Ureter (tissue), 1 donor: ENCODE results near the gene HMGCLL1. TPM values are rescaled to one million over a fixed set of nuclear protein-coding genes. Genes with fewer than 3 reads are reported as not detected.

ENCODE experiments used
- DNase-seq: peaks from one replicate; pipeline ENCODE4 v3.0.0-alpha.2; 2020; ENCODE audit warnings: low spot score
- total RNA-seq: library from RNA; stranded (reverse); gene quantifications from one replicate; pipeline ENCODE4 v1.2.4, GENCODE V29; 2023
- donor health status: DM: yes; HTN: yes; CAD: no.

The HMGCLL1 gene
- total RNA-seq, 1 donor from 2014 or later: 0.57 TPM

DNA sequence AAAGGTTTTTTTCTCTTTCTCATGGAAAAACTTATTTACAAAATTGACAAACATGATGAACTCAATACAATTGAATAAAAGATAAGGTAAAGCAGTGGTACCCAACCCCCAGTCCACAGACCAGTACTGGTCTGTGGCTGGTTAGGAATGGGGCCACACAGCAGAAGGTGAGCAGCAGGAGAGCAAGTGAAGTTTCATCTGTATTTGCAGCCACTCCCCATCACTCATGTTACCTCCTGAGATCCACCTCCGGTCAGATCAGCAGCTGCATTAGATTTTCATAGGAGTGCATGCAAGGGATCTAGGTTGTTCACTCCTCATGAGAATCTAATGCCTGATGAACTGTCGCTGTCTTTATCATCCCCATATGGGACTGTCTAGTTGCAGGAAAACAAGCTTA, 47.5 kb downstream of the HMGCLL1 start:
- DNase-seq: no peak

GRCh38 chr6:55530931-55531330, 48.1 kb downstream of the HMGCLL1 start:
- DNase-seq: no peak

DNA sequence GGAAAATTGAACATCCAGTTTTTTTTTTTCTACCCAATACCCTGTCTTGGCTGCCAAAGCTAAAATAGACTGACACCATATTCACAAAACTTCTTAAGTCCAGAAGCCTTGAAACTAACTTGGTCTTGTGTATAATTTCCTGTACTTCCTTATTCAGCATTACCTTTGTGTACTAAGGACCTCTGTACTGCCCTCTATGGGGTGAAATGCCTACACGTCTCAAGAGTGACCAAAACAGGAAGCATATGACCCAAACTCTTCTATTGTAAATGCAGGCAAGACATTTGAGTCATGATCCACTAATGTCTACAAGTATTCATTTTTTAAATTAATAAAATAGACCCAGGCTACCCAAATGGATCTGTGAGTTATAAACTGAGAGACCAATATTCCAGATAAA, 50.4 kb downstream of the HMGCLL1 start:
- no peak for DNase-seq

- no peak for DNase-seq
Observed at GRCh38 chr6:55524441-55524840, 54.6 kb downstream of the HMGCLL1 start.

DNA sequence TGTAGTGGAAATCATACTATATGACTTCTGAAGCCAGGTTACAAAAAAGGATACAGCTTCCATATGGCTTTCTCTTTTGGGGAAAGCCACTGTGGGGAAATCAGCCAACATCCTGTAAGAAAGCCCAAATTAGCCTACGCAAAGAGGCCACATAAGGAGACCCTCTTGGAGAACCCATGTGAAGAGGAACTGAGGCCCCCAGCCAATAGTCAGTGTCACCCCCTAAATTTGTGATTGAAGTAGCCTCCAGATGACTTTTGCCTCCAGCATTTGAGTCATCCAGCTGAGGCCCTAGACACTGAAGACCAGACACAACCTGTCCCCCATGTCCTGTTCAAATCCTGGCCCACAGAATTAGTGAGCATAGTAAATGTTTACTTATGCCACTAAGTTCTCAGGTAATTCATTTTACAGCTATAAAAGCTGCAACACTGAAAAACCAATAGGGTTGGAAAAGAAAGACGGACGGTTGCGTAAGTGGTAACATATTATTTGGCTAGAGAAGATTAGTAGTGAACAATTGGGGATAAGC, 60.4 kb downstream of the HMGCLL1 start:
- no peak for DNase-seq

- DNase-seq: no peak
Observed at GRCh38 chr6:55516736-55517135, 62.3 kb downstream of the HMGCLL1 start.

- DNase-seq: no peak
Observed at GRCh38 chr6:55512904-55513303, 66.1 kb downstream of the HMGCLL1 start.

DNA sequence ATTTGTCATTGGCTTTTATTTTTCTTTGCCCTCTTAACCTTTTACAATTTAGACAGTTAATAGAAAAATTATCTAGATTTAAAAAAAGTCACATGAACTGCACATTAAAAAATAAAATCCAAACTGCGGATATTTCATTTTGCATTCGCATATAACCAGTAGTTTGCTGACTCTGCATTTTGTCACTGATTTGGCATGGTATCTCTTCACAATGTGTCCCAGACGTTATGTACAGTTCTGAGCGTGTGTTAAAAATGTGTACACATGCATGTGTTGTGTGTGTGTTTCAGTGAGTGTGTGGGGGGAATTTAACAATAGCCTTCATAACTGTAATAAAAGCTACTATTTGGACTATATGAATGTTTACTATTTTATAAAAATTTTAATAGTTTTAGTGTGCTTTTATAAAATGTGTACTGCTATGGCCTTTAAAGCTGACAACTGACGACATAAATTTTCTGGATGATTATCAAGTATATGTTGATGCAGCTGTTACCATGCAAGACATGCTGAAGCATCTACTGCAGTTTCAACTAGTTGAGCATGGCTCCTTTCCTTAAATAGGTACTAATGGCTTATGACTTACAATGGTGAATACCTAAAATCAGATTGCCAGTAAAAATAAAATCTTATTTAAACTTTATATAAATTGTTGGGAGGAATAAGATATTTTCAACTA, 67.7 kb downstream of the HMGCLL1 start:
- no peak for DNase-seq

DNA sequence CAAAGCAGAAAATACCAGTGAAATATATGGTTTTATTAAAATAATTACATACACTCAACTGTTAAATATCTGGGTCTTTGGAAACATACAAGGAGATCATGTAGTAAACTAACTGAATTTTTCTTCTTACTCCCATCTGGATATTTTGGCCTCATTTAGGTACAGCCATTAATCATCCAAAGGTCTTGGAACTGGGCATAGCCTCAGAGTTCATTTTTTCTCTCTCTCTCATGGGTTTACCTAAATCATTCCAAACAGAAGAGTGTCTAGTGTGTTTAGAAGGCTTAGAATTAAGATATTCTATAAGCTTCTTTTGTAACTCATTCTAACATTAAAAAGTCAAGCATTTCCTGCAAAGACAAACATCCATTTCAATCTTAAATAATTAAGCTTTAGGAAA, 79.4 kb downstream of the HMGCLL1 start:
- no peak for DNase-seq

- DNase-seq: no peak
Observed at GRCh38 chr6:55497694-55498093, 81.3 kb downstream of the HMGCLL1 start.

DNA sequence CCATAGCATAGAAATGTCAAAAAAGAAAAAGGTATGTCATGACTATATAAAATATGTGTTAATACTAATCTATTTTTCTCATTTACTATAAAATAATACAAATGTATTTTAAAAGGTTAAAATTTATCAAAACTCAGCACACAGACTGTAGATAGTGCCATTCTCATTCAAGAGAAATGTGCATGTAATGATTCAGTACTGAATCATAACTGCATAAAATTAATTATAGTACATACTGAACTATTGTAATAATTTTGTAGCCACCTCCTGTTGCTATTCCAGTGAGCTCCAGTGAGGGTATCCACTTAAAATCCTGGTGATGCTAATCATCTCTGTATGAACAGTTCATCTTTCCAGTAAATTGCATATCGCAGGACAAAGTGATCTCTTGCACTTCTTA, 82.8 kb downstream of the HMGCLL1 start:
- no peak for DNase-seq

GRCh38 chr6:55495277-55495676, 83.7 kb downstream of the HMGCLL1 start:
- no peak for DNase-seq

GRCh38 chr6:55494411-55494810, 84.6 kb downstream of the HMGCLL1 start:
- no peak for DNase-seq

DNA sequence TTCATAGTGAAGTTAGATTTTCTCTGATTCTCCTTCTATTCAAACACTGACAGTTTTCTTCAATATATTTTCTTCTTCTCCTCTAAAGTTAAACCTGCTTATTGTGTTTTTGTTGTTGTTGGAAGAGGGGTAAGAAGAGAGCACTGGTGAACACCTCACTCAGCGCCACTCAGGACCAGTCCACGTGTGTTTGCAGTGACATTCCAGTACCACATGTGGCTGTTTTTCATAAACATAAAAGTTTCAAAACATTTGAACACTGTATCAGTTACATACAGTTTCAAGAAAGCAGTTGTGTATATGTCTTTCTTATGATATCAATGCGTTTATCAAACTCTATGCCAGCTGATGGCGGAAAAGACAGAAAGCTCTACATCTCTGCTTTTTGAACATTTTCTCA, 86.7 kb downstream of the HMGCLL1 start:
- no peak for DNase-seq

GRCh38 chr6:55490871-55491270, 88.1 kb downstream of the HMGCLL1 start:
- DNase-seq: no peak

- DNase-seq: no peak
Observed at GRCh38 chr6:55474382-55474781, 104.6 kb downstream of the HMGCLL1 start.

- no peak for DNase-seq
Observed at GRCh38 chr6:55473722-55474121, 105.3 kb downstream of the HMGCLL1 start.

GRCh38 chr6:55469951-55470366, 109.0 kb downstream of the HMGCLL1 start:
- no peak for DNase-seq

DNA sequence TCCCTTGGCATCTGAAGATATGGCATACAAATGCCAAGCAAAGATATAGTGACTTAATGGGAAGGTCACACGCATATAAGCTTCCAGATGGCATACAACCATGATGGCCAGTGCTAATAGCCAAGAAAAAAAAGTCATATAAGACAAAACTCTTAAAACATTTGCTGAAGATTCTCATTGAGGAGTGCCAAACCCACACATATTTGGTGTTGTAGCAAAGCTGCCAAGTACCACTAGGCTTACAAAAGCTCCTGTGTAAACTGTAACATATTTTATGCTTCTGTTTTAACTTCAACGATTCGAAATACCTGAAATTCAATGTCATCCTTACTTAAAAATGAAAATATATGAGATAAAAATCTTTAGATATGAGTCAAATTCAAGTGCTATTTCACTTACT, 123.0 kb downstream of the HMGCLL1 start:
- DNase-seq: no peak

DNA sequence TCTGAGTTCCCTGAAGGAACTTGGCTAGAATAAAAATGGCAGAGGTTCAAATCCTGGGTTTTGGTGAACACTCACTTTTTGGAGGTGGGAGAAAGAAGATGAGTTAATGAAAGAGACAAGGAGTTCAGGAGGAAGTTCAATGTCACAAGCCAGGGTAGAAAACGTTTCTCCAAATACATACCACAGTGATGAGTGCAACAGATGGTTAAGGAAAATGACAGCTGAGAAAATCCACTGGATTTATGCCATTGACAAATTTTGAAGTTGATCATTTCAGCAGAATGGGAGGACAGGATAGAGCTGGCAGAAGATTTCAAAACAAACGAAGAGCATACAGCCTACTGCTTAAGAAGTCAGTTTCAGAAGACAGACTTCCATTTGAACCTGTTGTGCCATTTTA, 129.0 kb downstream of the HMGCLL1 start:
- DNase-seq: no peak

- DNase-seq: no peak
Observed at GRCh38 chr6:55449225-55449624, 129.8 kb downstream of the HMGCLL1 start.

GRCh38 chr6:55448451-55448850, 130.5 kb downstream of the HMGCLL1 start:
- no peak for DNase-seq

GRCh38 chr6:55447891-55448290, 131.1 kb downstream of the HMGCLL1 start:
- no peak for DNase-seq

DNA sequence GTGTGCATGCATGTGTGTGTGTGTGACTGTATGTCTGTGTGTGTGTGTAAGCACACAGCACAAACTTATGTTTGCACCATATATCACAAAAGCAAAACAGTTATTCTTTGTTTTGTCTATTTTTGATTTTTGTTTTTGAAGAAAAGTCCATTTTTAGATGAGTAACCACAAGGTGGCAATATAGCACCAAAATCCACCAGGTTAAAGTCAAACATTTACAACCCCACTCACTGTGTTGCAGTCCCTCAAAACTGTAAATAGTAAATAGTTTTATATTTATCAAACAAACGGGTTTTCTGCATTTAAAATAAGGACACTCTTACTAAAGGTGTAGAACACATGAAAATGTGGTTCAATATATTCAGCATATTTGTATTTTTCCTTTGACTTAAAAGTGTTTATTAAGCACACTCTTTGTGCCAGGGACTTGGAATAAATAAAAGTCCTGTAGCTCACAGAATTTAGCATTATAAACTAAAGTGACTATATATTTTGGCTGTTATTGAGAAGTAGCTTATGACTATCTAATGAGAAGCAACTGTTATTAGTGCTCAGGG, 133.3 kb downstream of the HMGCLL1 start:
- no peak for DNase-seq
